ENCODE data around the gene NPTN.
A peak's percentile ranks its signal among the peaks of the same experiment; 100 is the strongest.
"Not testable (repeated sequence)": the region's sequence is repeated elsewhere in the genome, so short reads cannot be mapped to it uniquely, and the experiment has no call there.

Gene NPTN

DNA sequence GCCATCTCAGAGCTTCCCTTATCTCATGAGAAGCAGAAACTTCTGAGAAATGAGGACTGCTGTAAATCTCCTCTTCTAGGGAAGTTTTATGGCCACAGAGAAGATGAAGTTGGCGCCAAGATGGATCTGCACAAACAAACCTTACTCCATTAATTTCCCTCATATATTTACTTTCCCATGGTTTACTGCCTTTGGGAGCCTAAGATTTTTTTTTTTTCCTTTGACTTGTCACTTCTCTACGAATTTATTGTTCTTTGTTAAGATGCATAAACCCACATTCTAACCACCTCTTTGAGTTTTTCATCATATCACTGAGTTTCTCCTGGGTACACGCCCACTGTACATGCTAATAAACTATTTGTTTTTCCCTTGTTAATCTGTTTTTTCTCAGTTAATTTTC, 21.5 kb upstream of the NPTN start:
- TF ChIP-seq ZNF274 (IDR thresholded peaks at IDR 0.05; ENCODE audit: low read depth, low read length): no peak

DNA sequence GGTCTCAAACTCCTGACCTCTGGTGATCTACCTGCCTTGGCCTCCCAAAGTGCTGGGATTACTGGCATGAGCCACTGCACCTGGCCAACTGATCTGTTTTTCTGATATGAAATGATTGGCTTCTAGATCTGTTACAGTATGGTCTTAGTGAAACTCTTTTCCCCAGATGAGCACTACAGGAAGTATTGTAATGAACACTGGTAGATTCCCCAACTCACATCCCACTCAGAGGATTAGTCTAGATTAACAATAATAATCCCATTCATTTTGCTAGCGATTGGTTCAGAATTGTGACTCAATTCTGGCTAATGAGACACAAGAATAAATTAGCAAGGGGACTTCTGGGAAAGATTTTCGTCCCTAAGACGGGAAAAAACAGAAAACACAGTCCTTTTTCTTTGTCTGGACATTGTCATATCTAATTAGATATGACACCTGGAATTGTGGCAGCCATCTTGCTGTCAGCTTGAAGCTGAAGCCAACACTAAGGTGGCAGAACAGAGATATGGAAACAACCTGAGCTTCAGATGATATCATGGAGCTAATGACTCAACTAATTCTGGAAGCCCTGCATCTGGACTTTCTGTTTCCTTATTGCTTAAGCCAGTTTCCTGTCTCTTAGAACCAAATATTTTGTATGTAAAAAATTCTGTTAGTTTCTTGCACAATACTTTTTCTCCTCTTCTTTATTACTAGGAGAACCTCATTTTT, 17.4 kb upstream of the NPTN start:
- TF ChIP-seq ZNF274 (IDR thresholded peaks at IDR 0.05; ENCODE audit: low read depth, low read length): no peak
- no peak overlapping the region for H3K4me3 ChIP-seq (ENCODE audit: low read length)

More for the DNA sequence above, 21.5 kb upstream of the NPTN start:
- no peak overlapping the region for H3K4me3 ChIP-seq (ENCODE audit: low read length)

DNA sequence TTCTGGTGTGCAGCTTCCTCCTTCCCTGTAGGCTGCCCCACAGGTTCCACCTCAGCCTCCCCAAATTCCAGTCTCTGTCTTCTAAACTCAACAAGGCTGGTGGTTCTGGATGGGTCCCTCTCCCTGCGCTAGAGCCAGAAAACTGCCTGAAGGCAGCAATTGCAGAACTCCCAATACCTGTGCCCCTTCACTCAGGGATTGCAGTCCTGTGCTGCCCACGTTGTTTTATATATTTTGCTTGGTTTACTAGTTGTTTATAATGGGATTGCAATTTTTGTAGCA, 14.8 kb upstream of the NPTN start:
- H3K4me3 ChIP-seq (ENCODE audit: low read length): no peak overlapping the region
- TF ChIP-seq ZNF274 (IDR thresholded peaks at IDR 0.05; ENCODE audit: low read depth, low read length): no peak

DNA sequence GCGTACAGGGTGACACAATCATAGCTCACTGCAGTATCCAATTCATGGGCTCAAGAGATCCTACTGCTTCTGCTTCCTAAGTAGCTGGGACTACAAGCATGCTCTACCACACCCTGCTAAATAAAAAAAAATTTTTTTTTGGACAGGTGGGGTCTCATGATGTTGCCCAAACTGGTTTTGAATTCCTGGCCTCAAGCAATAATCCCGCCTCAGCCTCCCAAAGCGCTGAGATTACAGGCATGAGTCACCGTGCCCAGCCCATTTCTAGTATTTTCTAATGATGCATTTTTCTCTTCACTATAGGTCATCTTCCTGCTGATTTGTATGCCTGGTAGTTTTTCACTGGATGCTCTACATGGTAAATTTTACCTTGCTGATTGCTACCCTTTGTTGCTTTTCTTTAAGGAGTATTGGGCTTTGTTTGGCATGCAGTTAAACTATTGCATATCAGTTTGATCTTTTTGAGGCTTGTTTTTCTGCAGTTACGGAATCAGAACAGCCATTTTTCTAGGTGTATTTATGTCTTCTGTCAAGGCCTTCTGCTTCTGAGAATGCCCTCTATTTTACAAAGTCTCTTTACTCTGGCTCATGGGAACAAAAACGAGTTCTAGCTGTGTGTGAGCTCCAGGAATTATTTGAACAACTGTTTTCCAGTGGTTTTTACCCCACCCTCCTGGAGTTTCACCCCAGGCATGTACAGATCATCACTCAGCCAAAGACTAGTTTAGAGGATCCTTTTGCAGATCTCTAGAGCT, 14.2 kb upstream of the NPTN start:
- no peak overlapping the region for H3K4me3 ChIP-seq (ENCODE audit: low read length)
- TF ChIP-seq ZNF274 (IDR thresholded peaks at IDR 0.05; ENCODE audit: low read depth, low read length): no peak

DNA sequence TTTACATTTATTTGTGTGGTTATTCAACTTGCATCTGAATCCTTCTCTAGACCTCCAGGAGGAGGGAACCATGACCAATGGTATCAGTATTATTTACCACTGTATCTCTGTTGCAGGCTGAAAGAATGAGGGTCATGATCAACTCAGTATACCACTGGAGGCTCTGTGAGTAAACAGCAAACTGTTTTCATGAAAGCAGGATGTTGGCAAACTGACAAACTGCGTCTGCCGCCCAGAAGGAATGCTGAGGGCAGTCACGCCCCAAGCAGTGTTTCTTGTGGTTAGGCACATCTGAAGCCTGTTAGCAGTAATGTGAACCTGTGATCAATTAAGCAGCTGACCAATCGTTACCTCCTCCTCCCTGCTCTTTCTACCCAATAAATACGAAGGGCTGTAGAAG, 6.3 kb upstream of the NPTN start:
- H3K4me3 ChIP-seq (ENCODE audit: low read length): not testable (repeated sequence)

DNA sequence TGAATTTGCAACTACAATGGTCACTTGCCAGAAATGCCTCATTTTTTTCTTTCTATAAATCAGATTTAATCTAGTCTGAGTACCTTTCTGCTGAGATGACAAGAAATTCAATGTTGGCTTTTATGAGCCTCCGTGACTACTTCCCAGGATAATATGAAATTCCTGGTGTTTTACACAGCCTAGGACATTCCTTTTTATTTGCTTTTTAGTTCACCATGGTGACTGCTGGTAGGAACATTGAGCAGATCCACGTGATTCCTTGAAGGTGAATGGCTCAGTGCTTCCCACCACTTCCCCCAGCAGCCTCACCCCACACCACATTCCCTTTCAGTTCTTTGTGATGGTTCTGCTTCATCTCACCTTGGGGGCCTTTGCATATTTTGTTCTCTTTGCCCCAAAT, 4.3 kb upstream of the NPTN start:
- no peak for TF ChIP-seq ZNF274 (IDR thresholded peaks at IDR 0.05; ENCODE audit: low read depth, low read length)
- H3K4me3 ChIP-seq (ENCODE audit: low read length): no peak overlapping the region

DNA sequence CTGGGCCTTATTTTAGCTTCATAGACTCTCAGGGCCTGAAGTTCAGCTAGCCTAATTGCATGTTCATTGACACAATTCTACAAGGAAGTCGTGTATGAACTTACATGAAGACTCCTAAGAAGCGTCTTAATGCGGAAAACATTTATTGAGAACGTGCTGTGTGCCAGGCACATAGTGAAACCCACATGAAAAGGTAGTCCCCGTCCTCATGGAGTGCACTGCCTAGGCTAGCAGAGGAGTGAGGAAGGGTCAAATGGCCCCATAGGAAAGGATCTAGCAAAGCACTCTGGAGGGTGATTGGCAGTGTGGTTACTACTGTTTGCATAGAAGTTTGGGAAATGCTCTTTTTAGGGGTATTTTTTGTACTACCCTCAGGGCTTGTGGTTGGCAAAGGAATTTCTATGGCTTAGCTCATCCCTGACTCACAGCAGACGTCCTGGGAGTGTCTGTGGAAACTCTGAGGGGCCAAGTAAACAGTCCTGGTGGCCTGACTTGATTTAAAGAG, 854 bp upstream of the NPTN start:
- peak overlapping the region; percentile 45; the same call in 1 of the 2 replicates for H3K4me3 ChIP-seq (ENCODE audit: low read length)
- TF ChIP-seq ZNF274 (IDR thresholded peaks at IDR 0.05; ENCODE audit: low read depth, low read length): no peak

DNA sequence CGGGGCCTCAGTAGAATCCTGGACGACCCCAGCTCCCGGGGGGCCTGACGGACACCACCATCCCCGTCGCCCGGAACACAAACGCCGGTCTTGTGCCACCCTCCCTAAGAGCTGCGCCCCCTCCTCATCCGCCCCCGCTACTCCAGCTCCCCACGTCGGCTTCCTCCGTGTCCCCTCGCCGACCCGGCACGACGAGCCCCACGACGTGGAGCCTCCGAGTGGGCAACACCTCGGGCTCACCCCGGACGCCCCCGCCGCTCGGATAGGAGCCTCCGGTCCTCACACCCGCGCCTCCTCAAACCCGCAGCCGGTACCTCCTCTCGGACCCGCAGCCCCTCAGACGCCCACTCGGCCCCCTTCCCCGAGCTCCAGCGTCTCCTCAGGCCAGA, 525 bp downstream of the NPTN start:
- no peak for TF ChIP-seq ZNF274 (IDR thresholded peaks at IDR 0.05; ENCODE audit: low read depth, low read length)
- H3K4me3 ChIP-seq (ENCODE audit: low read length): peak overlapping the region; percentile 82

DNA sequence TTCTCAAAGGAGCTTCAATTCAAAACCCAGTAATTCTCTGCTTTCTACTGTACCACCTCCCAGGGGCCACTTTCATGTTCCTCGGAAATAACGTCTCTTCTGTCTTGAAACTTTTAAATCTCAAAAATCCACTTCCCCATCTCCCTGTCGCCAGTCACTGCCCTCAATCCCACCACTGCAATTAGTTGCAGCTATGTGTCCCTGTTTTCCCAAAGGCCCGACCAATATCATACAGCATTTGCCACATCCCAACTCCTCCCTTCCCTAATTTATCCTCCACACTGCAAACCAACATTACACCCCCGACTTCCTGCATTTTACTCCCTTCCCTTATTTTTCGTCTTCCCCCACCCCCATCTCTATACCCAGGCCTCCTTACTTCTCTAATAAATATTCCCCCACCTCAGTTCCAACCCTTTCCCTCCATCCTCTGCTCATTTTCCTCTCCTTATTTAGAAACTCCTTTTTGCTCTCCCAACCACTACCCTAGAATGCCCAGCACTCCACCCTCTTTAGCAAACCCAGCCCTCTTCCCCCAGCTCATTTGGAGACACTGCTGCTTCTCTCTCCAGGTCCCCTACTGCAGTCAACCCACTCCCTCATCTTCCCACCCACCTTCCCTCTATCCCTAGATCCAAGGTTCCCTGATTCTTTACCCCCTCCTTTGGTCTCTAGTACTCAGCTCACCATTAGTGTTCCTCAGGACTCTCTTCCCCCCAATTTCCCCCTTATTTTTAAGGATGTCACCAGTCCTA, 1.1 kb downstream of the NPTN start:
- peak overlapping the region; percentile 82 for H3K4me3 ChIP-seq (ENCODE audit: low read length)
- no peak for TF ChIP-seq ZNF274 (IDR thresholded peaks at IDR 0.05; ENCODE audit: low read depth, low read length)

DNA sequence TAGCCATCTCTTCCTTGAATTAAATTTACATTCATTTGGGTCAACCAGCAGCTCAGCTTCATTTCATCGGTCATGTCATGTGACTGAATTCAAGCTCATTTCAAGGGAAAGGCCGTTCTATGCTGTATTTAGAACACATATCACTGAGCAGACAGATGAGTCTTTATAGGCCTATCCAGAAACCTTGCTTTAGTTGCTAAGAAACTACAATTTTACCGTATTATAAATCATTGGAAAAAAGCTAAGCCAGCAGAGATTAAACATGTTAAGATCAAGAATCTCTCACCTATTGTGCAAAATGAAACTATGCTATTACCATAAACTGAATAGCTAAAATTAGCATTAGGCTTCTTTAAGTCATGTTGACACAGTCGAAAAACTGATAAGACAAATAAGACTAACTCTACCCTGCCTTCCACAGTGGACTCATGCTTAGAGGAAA, 2.2 kb downstream of the NPTN start:
- H3K4me3 ChIP-seq (ENCODE audit: low read length): no peak overlapping the region; the same call in 1 of the 2 replicates
- TF ChIP-seq ZNF274 (IDR thresholded peaks at IDR 0.05; ENCODE audit: low read depth, low read length): no peak

DNA sequence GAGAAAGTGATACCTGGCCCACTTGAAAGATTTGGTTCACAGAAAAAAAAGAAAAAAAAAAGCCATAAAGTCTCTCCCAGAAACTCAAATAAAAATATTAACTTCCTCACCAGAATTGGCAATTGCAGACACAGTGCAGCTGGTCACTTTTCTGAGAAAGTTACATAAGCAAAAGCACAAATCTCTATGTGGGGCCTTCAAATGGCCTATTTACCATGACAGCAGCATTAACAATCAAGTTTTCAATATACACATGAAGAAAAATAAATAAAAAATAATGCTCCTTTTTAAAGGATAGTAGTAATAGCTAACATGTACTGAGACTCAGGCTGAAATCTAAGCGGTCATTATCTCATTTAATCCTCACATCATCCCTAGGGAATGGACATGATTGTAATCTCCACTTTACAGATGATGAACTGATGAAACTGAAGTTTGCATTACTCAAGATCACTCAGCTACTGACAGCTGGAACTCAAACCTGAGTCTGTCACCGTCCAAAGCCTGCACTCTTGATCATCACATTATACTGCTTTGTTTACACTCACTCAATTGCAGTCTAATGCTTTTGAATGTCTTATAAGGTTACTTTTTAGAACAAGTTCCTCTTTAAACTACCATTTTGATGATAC, 3.3 kb downstream of the NPTN start:
- H3K4me3 ChIP-seq (ENCODE audit: low read length): no peak overlapping the region; the same call in 1 of the 2 replicates
- no peak for TF ChIP-seq ZNF274 (IDR thresholded peaks at IDR 0.05; ENCODE audit: low read depth, low read length)

DNA sequence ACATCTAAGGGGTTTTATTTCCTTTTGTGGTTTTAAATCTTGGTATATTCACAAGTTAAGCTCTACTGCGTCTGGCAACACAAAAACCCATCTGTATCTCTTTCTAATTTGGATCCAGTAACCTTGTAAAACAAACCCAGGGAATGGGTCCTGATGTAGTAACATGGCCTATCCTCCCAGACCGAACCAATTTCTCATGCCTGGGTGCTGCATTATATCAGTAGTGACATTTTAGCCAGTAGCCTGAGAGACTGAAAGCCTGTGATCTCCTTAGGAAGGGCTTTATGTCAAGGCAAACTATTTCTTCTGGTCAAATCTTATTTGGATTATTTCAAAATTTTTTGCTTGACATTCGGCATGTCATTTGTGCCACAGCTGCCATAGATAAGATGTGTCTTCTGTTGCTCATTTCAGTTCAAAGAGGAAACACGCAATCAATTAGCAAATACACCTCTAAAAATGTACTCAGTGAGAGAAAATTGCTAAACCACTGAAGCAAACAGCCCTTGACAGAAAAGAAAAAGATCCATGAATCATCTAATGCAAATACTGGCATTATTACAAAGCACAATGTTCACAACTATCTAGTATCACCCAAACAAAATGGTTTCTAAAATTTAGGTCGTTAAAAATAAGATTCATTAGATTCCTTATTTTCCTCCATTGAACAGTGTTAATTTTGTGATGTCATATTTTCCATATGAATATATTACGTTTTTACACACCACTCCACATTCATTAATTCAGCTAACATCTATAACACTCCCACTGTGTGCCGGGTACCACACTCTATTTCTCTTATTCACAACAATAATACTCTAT, 4.0 kb downstream of the NPTN start:
- H3K4me3 ChIP-seq (ENCODE audit: low read length): peak overlapping the region; percentile 26; the same call in 1 of the 2 replicates
- no peak for TF ChIP-seq ZNF274 (IDR thresholded peaks at IDR 0.05; ENCODE audit: low read depth, low read length)

DNA sequence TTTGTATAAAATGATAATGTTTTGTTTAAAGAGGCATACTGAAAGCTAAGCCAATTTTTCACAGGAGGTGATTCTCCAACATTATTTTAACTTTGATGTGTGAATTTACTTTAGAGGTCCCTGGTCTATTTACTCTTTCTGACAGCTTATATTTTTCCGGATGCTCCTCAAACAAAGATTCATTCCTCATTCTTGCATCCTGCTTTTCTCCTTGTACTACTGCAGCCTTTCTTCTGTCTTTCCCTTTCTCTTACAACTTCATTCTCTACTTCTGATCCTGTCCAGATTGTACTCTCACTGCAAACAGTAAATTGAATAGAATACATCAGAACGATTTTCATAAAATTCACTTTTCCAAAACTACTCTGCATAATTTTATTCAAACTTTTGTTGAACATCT, 5.1 kb downstream of the NPTN start:
- no peak overlapping the region for H3K4me3 ChIP-seq (ENCODE audit: low read length)
- no peak for TF ChIP-seq ZNF274 (IDR thresholded peaks at IDR 0.05; ENCODE audit: low read depth, low read length)
